KMS-11 (cell line): ENCODE data around the gene TM7SF2.

Source experiments
- H2AFZ ChIP-seq: fragments of 200-600 bp; sonication (generic); 2 replicates; pipeline ENCODE4 v1.6.1; 2016; ENCODE audit warnings: antibody characterized with exemption, mixed run types, low read depth
- H3K27ac ChIP-seq: fragments of 200-600 bp; sonication (generic); 2 replicates; pipeline ENCODE4 v1.6.1; 2016; ENCODE audit warnings: mild to moderate bottlenecking, mixed run types
- H3K27me3 ChIP-seq: fragments of 200-600 bp; sonication (generic); 2 replicates; pipeline ENCODE4 v1.6.1; 2017; ENCODE audit warnings: mild to moderate bottlenecking, low read depth, mixed run types, moderate library complexity; ENCODE audit not compliant: insufficient read depth
- H3K36me3 ChIP-seq: fragments of 200-600 bp; sonication (generic); 2 replicates; pipeline ENCODE4 v1.6.1; 2017; ENCODE audit warnings: mild to moderate bottlenecking, mixed run types; ENCODE audit not compliant: insufficient read depth
- H3K4me1 ChIP-seq: fragments of 200-600 bp; sonication (generic); 2 replicates; pipeline ENCODE4 v1.6.1; 2016; ENCODE audit warnings: mild to moderate bottlenecking, low read depth, mixed run types; ENCODE audit not compliant: poor library complexity, severe bottlenecking
- H3K4me2 ChIP-seq: fragments of 200-600 bp; sonication (generic); 2 replicates; pipeline ENCODE4 v1.7.0; 2016; ENCODE audit warnings: mild to moderate bottlenecking, mixed run types
- H3K4me3 ChIP-seq: fragments of 200-600 bp; sonication (generic); IDR thresholded peaks from 2 replicates; pipeline ENCODE4 v1.6.1; 2017; ENCODE audit warnings: low read depth, low read length, mixed read lengths; ENCODE audit not compliant: insufficient read depth
- H3K79me2 ChIP-seq: fragments of 200-600 bp; sonication (generic); 2 replicates; pipeline ENCODE4 v1.6.1; 2016; ENCODE audit warnings: low read depth, mixed run types; ENCODE audit not compliant: insufficient read depth
- H3K9ac ChIP-seq: fragments of 200-600 bp; sonication (generic); 2 replicates; pipeline ENCODE4 v1.6.1; 2016; ENCODE audit warnings: mild to moderate bottlenecking, mixed run types
- H4K20me1 ChIP-seq: fragments of 200-600 bp; sonication (generic); 2 replicates; pipeline ENCODE4 v1.6.1; 2016; ENCODE audit warnings: mild to moderate bottlenecking, mixed run types; ENCODE audit not compliant: insufficient read depth
- TF ChIP-seq, protein P1 (sequence below): fragments of 200-600 bp; sonication (generic); conservative IDR thresholded peaks from 2 replicates; pipeline ENCODE4 v1.6.1; 2017; ENCODE audit warnings: low read depth, mild to moderate bottlenecking, antibody characterized with exemption, low read length, moderate library complexity, mixed read lengths

TM7SF2 gene

GRCh38 chr11:65124480-65125196 lies 13.0 kb downstream of the TM7SF2 start:
- Histone ChIP-seq H3K4me2 (no peak overlapping the region), H3K36me3 (no peaks in the 10 kb centered on the region; the same call in 1 of the 2 replicates), H3K4me3 (no peak overlapping the region), H3K27me3 (no peaks in the 10 kb centered on the region), H3K9ac (no peak overlapping the region), H4K20me1 (no peaks in the 10 kb centered on the region), H2AFZ (no peak overlapping the region), H3K79me2 (peaks cover 42% of the 10 kb centered on the region), H3K4me1 (peaks cover 28% of the 10 kb centered on the region), H3K27ac (no peak overlapping the region)
- TF ChIP-seq, protein P1, sequence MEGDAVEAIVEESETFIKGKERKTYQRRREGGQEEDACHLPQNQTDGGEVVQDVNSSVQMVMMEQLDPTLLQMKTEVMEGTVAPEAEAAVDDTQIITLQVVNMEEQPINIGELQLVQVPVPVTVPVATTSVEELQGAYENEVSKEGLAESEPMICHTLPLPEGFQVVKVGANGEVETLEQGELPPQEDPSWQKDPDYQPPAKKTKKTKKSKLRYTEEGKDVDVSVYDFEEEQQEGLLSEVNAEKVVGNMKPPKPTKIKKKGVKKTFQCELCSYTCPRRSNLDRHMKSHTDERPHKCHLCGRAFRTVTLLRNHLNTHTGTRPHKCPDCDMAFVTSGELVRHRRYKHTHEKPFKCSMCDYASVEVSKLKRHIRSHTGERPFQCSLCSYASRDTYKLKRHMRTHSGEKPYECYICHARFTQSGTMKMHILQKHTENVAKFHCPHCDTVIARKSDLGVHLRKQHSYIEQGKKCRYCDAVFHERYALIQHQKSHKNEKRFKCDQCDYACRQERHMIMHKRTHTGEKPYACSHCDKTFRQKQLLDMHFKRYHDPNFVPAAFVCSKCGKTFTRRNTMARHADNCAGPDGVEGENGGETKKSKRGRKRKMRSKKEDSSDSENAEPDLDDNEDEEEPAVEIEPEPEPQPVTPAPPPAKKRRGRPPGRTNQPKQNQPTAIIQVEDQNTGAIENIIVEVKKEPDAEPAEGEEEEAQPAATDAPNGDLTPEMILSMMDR: no peak

- Histone ChIP-seq H3K4me2 (no peak overlapping the region), H2AFZ (no peak overlapping the region), H3K79me2 (peaks cover 35% of the 10 kb centered on the region), H3K36me3 (no peaks in the 10 kb centered on the region; the same call in 1 of the 2 replicates), H3K4me1 (peaks cover 20% of the 10 kb centered on the region), H3K9ac (no peak overlapping the region), H3K27me3 (no peaks in the 10 kb centered on the region), H4K20me1 (no peaks in the 10 kb centered on the region), H3K27ac (no peak overlapping the region), H3K4me3 (no peak overlapping the region)
- TF ChIP-seq, protein P1: no peak
Observed at GRCh38 chr11:65125197-65126056, 13.8 kb downstream of the TM7SF2 start.

DNA sequence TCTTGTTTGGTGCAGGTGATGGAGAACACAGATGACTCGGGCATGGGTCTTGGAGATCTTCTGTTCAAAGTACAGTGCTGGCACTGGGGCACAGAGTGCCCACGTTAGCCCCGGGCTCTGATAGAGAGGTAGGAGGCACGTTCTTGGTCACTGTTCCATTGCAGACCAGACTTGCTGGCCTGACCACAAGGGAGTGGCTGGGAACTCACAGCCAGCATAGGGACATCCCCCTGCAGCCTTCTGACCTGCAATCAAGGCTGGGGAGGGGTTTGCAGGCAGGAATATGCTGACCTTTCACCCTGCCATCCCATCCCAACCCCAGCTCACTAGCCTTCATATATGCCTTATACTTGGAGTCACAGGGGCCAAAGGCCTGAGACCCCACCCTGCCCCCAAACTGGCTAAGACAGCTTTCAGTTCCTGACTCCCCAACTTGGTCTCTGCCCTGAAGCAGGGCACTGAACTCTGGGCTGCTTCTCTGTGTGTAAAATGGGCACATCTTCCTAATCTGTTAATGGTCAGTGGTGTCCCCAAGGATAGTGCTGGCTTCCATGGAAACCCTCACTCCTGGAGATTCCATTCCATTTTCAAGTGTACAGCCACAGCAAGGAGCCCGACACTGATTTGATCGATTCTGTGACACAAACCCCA lies 15.1 kb downstream of the TM7SF2 start:
- Histone ChIP-seq H3K4me1 (peaks cover 13% of the 10 kb centered on the region), H3K36me3 (no peaks in the 10 kb centered on the region; the same call in 1 of the 2 replicates)
- TF ChIP-seq, protein P1: no peak

GRCh38 chr11:65127473-65128181 lies 16.0 kb downstream of the TM7SF2 start:
- Histone ChIP-seq H3K4me1 (peaks cover 20% of the 10 kb centered on the region), H3K4me3 (no peak overlapping the region), H2AFZ (no peak overlapping the region), H3K27ac (no peak overlapping the region), H3K36me3 (no peaks in the 10 kb centered on the region; the same call in 1 of the 2 replicates), H3K9ac (no peak overlapping the region), H3K79me2 (peaks cover 19% of the 10 kb centered on the region), H3K4me2 (no peak overlapping the region), H3K27me3 (no peaks in the 10 kb centered on the region), H4K20me1 (no peaks in the 10 kb centered on the region)
- TF ChIP-seq, protein P1: no peak

More for the DNA sequence above, 15.1 kb downstream of the TM7SF2 start:
- Histone ChIP-seq H3K4me2 (no peak overlapping the region), H3K79me2 (peaks cover 21% of the 10 kb centered on the region), H3K27ac (no peak overlapping the region), H3K9ac (no peak overlapping the region), H2AFZ (no peak overlapping the region), H3K27me3 (no peaks in the 10 kb centered on the region), H4K20me1 (no peaks in the 10 kb centered on the region), H3K4me3 (no peak overlapping the region)
